Erythroblast (primary cell): ENCODE data around the gene OR52K1.
A peak's percentile ranks its signal among the peaks of the same experiment; 100 is the strongest.
"Not testable (repeated sequence)": the region's sequence is repeated elsewhere in the genome, so short reads cannot be mapped to it uniquely, and the experiment has no call there.

Experiments
- DNase-seq, 2 experiments: peaks; one replicate each; lab custom pipeline; 2025; lab: John Stamatoyannopoulos, UW
- GATA1 ChIP-seq: IDR thresholded peaks from 2 replicates; pipeline ENCODE4 v1.6.1; 2011; ENCODE audit warnings: low read depth, mild to moderate bottlenecking, control low read depth, low read length, moderate library complexity
- POLR2A ChIP-seq: IDR thresholded peaks from 2 replicates; pipeline ENCODE4 v1.6.1; 2011; ENCODE audit warnings: mild to moderate bottlenecking, low read length

The OR52K1 gene

DNA sequence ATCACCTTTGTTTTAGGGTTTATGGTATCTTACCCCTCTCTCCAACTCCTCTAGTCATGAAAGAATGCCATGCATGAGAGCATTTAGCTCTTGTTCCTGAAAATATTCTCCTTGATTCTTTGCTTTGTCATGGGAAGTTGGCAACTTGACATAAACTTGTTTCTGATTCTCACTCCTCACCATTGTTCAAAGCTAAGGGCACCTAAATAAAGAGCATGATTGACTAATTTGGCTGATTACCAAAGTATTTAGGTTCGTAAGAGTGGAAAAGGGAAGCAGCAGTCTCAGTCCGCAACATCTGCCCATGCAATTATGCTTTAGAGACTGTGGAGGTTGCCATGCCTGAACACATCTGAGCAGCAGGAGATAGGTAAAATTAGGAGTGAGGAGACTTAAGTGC is 26.4 kb downstream of the OR52K1 start:
- no peak for TF ChIP-seq POLR2A
- TF ChIP-seq GATA1 = no peak
- DNase-seq = no peak

DNA sequence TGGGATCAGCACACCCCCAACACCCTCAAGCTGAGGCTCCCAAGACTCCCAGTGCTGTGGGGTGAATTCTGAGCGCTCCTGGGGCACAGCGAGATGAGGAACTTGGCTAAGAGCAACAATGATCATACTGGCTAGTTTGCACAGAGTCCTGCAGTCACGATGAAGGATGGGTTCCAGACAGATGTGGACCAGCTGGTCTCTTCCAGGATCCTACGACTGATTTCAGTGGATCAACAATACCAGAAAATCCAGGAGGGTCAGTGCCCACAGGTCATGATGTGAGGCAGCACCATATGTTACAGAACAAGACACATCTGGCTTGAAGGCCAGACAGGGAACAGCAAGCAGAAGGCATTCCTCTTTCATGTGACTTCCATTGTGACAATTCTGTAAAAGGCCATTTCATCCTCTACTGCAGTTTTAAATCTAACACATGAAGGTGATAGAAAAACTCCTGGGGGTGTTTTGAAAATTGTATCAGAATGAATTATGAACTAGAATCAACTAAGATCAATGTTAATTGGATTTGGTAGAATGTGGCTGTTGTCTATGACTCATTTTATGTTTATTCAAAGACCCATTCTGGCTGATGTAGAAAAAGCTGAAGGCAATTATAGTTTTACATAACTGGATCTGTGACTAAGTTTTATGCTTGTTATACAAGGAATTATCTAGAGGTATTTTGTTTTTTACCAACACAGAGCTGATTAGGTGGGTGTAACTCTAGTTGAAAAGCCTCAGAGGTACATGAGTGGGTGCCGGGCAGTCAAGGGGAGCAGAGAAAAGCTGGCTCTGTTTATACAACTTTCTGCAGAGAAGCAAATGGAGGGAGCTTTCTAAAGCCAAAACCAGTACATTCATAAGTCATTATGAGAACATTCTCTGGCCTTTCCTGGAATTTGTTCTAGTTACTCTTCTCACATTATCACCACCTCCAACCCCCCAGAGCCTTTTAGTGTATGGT is 29.1 kb downstream of the OR52K1 start:
- DNase-seq = no peak

DNA sequence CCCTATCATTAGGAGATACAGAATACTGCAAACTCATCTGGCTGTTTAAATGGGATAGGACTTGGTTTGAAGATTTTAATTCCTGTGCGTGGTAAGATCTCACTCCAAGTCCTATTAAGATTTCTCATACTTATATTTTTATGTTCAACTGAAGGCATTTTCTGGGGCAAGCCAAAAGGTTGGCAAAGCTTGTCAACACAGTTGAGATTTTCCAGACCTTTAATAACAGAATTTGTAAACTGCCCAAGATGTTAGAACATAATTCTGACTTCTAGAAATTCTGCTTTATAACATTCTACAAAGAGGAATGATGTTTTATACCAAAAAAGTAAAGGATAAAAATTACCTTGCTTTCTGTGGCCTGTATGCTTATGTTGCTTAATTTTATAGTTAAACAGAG is 31.8 kb downstream of the OR52K1 start:
- DNase-seq = no peak
- TF ChIP-seq POLR2A = no peak
- TF ChIP-seq GATA1 = no peak

More for the DNA sequence above, 29.1 kb downstream of the OR52K1 start:
- TF ChIP-seq POLR2A = no peak
- no peak for TF ChIP-seq GATA1

DNA sequence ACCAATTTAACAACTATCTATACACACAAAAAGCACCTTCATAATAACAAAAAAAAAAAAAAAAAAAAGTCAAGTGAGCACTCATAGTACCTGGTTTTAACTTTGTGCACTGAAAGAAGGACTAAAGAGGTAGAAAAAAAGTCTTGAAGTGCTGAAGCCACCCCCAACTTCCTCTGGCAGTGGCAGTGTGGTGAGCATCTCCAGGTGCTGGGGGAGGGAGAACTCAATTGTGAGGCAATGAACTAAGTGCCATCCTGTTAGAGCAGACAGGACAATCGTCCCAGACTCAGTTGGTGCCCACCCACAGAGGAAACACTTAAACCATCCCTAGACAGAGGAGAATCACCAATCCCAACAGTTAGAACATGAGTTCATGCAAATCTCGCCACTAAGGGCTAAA is 39.9 kb downstream of the OR52K1 start:
- DNase-seq = no peak

DNA sequence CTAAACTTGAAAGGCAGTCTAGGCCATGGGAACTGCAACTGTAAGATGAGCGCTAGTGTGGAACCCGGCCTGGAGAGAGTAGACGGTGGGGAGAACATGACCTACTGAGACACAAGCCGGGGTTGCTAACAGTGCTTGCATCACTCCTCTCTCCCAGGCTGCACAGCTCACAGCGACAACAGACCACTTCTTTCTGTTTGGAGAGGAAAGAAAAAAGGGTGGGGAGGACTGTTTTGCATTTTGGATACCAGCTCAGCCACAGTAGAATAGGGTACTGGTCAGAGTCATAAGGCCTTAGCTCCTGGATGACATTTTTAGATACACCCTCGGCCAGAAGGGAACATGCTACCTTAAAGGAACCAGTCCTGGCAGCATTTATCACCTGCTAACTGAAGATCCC is 40.3 kb downstream of the OR52K1 start:
- TF ChIP-seq GATA1 = no peak
- TF ChIP-seq POLR2A = no peak
- DNase-seq = no peak

More for the DNA sequence above, 39.9 kb downstream of the OR52K1 start:
- no peak for TF ChIP-seq POLR2A
- TF ChIP-seq GATA1 = no peak

DNA sequence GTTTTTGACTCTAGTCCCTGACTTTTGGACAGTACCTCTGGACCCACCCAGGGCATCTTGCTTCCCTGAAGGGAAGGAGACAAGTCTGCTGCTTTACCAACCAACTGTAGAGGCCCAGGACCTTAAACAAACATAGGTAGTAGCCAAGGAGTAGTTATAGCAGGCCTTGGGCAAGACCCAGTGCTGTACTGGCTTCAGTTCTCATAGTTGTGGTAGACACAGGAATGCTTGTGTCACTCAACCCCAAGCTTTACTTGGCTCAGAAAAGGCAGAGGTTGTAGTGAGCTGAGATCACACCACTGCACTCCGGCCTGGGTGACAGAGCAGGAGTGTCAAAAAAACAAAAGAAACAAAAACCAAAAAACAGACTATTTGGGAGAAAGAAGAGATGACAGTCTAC is 41.2 kb downstream of the OR52K1 start:
- no peak for TF ChIP-seq POLR2A
- TF ChIP-seq GATA1 = no peak
- DNase-seq = no peak

DNA sequence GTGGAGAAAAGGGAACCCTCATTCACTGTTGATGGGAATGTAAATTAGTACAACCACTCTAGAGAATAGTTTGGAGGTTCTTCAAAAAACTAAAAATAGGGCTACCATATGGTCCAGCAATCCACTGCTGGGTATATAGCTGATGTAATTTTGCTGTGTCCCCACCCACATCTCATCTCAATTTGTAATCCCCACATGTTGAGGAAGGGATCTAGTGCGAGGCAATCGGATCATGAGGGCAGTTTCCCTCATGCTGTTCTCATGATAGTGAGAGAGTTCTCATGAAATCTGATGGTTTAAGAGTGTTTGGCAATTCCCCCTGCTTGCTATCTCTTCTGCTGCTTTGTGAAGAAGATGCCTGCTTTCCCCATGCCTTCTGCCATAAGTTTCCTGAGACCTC is 45.5 kb downstream of the OR52K1 start:
- no peak for DNase-seq
- TF ChIP-seq POLR2A = no peak
- TF ChIP-seq GATA1 = no peak

DNA sequence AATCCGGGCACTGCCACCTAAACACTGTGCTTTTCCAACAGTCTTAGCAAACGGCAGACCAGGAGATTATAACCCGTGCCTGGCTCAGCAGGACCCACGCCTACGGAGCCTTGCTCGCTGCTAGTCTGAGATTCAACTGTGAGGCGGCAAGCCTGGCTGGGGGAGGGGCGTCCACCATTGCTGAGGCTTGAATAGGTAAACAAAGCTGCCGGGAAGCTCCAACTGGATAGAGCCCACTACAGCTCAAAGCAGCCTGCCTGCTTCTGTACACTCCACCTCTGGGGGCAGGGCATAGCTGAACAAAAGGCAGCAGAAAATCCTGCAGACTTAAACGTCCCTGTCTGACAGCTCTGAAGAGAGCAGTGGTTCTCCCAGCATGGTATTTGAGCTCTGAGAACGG is 49.2 kb downstream of the OR52K1 start:
- not testable (repeated sequence) for DNase-seq

DNA sequence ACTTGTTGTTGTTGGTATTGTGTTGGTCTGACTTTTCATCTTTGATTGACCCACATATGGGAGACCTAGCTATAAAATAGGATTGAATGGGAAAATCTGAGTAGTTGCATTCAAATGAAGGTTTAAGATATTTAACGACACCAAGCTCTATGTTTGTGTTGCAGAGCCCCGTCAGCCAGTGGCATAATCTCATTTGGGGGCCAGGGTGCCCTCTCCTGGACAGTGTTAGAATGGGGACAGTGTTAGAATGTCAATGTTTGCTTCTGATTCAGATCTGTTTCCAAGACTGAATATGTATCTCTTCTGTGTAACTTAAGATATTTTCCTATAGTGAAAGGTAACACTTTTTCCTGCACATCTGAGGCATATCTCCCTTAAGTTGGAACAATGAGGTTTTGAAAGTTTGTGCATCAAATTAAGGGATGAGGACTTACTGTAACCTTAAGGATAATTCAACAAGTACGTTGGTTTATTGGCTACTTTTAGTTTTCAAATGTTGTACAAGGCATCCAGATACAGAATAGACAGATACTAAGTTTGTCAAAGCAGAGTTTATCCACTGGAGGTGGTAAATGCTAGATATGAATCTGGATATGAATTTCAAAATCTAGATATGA is 57.3 kb downstream of the OR52K1 start:
- DNase-seq = peak; percentile 41 to 67
- TF ChIP-seq GATA1 = no peak
- TF ChIP-seq POLR2A = no peak

DNA sequence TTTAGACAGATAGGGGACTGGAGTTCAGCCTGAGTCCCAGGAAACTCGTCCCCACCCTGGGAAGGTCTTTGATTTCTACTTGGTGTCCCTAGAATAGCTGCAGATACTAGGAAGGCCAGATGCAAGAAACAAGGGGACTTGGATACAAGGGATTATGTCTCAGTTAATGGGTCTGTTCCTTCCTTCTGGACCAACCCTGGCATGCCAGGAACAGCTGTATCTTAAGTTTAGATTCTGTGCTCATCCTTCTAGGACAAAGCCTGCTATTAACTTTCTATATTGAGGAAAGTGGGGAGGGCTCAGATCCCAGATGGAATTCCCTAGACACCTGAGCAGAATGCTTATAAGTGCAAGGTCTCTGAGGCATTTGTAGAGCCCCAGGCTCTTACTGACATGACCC is 58.6 kb downstream of the OR52K1 start:
- no peak for TF ChIP-seq POLR2A
- no peak for TF ChIP-seq GATA1
- no peak for DNase-seq
